ENCODE measurements around the gene AZGP1. TPM values are rescaled to one million over a fixed set of nuclear protein-coding genes. Genes with fewer than 3 reads are reported as not detected.
"Not testable (repeated sequence)": the region's sequence is repeated elsewhere in the genome, so short reads cannot be mapped to it uniquely, and the experiment has no call there.

The AZGP1 gene
- polyA plus RNA-seq, 3 donors, result 155 to 415 (median 202) TPM

GRCh38 chr7:99969813-99970212, 6.0 kb downstream of the AZGP1 start:
- WGBS, 3 donors, result 10 to 32% (median 17%) methylated on average over 1 of the region's 1 CpG
- H3K27ac ChIP-seq (ENCODE audit: low read depth, low read length), result not testable (repeated sequence)

- H3K27ac ChIP-seq (ENCODE audit: low read depth, low read length), result no peak overlapping the region
- WGBS, 3 donors, result 82 to 91% (median 84%) methylated on average over 3 of the region's 3 CpGs
These were observed 6.5 kb downstream of the AZGP1 start for GRCh38 chr7:99969298-99969697.

GRCh38 chr7:99958564-99959227, 17.1 kb downstream of the AZGP1 start:
- no peak overlapping the region for H3K27ac ChIP-seq (ENCODE audit: low read depth, low read length)
- WGBS, 3 donors, result 61 to 75% (median 72%) methylated on average over 9 of the region's 9 CpGs

- H3K27ac ChIP-seq (ENCODE audit: low read depth, low read length), result no peak overlapping the region
- 69 to 75% (median 71%) methylated on average over 6 of the region's 6 CpGs for WGBS, 3 donors
These were observed 20.6 kb downstream of the AZGP1 start for GRCh38 chr7:99955247-99955646.

- not testable (repeated sequence) for H3K27ac ChIP-seq (ENCODE audit: low read depth, low read length)
- 86 to 92% (median 89%) methylated on average over 7 of the region's 7 CpGs for WGBS, 3 donors
These were observed 21.2 kb downstream of the AZGP1 start for GRCh38 chr7:99954643-99955042.

- H3K27ac ChIP-seq (ENCODE audit: low read depth, low read length), result no peak overlapping the region
- 46 to 70% (median 47%) methylated on average over 3 of the region's 3 CpGs for WGBS, 3 donors
These were observed 22.2 kb downstream of the AZGP1 start for GRCh38 chr7:99953649-99954048.

- WGBS, 3 donors, result 73 to 93% (median 81%) methylated on average over 3 to 4 of the region's 4 CpGs
- H3K27ac ChIP-seq (ENCODE audit: low read depth, low read length), result not testable (repeated sequence)
These were observed 23.2 kb downstream of the AZGP1 start for GRCh38 chr7:99952649-99953048.

GRCh38 chr7:99950819-99951218, 25.0 kb downstream of the AZGP1 start:
- 90 to 94% (median 93%) methylated on average over 6 of the region's 6 CpGs for WGBS, 3 donors

GRCh38 chr7:99949645-99950228, 26.1 kb downstream of the AZGP1 start:
- WGBS, 3 donors, result 44 to 55% (median 47%) methylated on average over 3 of the region's 3 CpGs
- H3K27ac ChIP-seq (ENCODE audit: low read depth, low read length), result no peak overlapping the region

More at GRCh38 chr7:99950819-99951218, 25.0 kb downstream of the AZGP1 start:
- not testable (repeated sequence) for H3K27ac ChIP-seq (ENCODE audit: low read depth, low read length)

- WGBS, 3 donors, result 67 to 92% (median 85%) methylated on average over 1 of the region's 1 CpG
- H3K27ac ChIP-seq (ENCODE audit: low read depth, low read length), result no peak overlapping the region
These were observed 28.2 kb downstream of the AZGP1 start for GRCh38 chr7:99947608-99948007.

GRCh38 chr7:99944497-99945070, 31.2 kb downstream of the AZGP1 start:
- H3K27ac ChIP-seq (ENCODE audit: low read depth, low read length), result no peak overlapping the region
- 54 to 61% (median 57%) methylated on average over 4 of the region's 4 CpGs for WGBS, 3 donors

- H3K27ac ChIP-seq (ENCODE audit: low read depth, low read length), result no peak overlapping the region
- WGBS, 3 donors, result 30 to 43% (median 30%) methylated on average over 14 of the region's 14 CpGs
These were observed 32.0 kb downstream of the AZGP1 start for GRCh38 chr7:99943641-99944496.

- WGBS, 3 donors, result 61 to 94% (median 93%) methylated on average over 2 of the region's 2 CpGs
- H3K27ac ChIP-seq (ENCODE audit: low read depth, low read length), result no peak overlapping the region
These were observed 37.5 kb downstream of the AZGP1 start for GRCh38 chr7:99938296-99938695.

GRCh38 chr7:99935009-99935408, 40.8 kb downstream of the AZGP1 start:
- 36 to 42% (median 40%) methylated on average over 4 of the region's 4 CpGs for WGBS, 3 donors
- H3K27ac ChIP-seq (ENCODE audit: low read depth, low read length), result not testable (repeated sequence)

- H3K27ac ChIP-seq (ENCODE audit: low read depth, low read length), result no peak overlapping the region
- 77 to 91% (median 89%) methylated on average over 3 of the region's 3 CpGs for WGBS, 3 donors
These were observed 45.5 kb downstream of the AZGP1 start for GRCh38 chr7:99930376-99930775.

GRCh38 chr7:99929730-99930053, 46.1 kb downstream of the AZGP1 start:
- no peak overlapping the region for H3K27ac ChIP-seq (ENCODE audit: low read depth, low read length)
- WGBS, 3 donors, result 20 to 52% (median 22%) methylated on average over 2 of the region's 2 CpGs

- no peak within 1 kb of the TSS for H3K27ac ChIP-seq (ENCODE audit: low read depth, low read length)
- 18 to 20% (median 19%) methylated on average over 21 to 22 of the region's 22 CpGs for WGBS, 3 donors
These were observed 46.7 kb downstream of the AZGP1 start, which contains the start of gene GJC3 for GRCh38 chr7:99928994-99929729. Gene GJC3 (minus strand): TSS chr7:99929620. CDS start chr7:99929620, 0 bp downstream.

- 67 to 75% (median 72%) methylated on average over 2 of the region's 2 CpGs for WGBS, 3 donors
- H3K27ac ChIP-seq (ENCODE audit: low read depth, low read length), result no peak overlapping the region
These were observed 47.6 kb downstream of the AZGP1 start for GRCh38 chr7:99928188-99928587.

Data from adipose tissue (tissue), 3 donors.